Ammon's horn (tissue), 1 donor: ENCODE data around the gene MPZL2.

Source experiments
- DNase-seq: peaks from one replicate; pipeline ENCODE4 v3.0.0-alpha.2; 2016; ENCODE audit warnings: low spot score

Gene MPZL2

DNA sequence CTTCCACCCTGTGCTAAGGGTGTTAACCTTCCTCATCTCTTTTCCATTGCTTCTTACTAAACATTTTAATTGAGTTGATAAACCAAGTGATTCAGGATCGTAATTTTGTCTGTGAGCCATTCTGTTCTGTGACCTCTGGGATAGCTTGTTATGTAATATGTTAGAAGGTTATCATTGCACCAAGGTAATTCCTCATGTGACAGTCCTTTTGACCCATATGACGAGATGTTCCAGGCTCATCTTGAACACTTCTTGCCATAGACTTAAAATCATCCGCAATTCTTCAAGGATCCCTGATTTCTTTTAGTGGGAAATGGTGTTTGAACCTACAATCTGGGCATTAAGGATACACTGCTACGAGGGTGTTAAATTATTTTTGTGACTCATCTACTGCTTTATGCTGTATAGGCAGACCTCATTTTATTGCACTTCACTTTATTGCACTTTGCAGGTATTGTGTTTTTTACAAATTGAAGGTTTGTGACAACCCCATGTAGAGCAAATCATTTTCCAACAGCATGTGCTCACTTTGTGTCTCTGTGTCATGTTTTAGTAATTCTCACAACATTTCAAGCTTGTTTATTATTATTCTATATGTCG is 19.0 kb upstream of the MPZL2 start:
- no peak for DNase-seq

GRCh38 chr11:118282606-118283005 is 18.5 kb upstream of the MPZL2 start:
- DNase-seq, result no peak

DNA sequence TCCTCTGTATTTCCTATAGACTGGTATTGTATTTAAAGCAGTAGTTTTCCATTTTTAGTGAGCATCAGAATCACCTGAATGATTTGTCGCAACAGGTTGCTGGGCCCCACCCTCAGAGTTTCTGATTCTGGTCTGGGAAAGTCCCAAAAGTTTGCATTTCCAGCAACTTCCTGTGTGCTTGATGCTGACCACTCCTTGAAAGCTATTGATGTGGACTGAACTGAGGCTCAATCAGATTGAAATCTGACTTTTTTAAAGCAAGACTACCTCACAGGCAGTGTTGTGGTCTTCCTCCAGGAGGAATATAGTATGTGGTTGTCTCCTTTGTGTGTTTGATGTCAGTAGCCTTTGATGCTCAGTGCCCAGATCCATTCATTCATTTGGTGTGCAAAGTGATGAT is 17.2 kb upstream of the MPZL2 start:
- DNase-seq, result no peak

DNA sequence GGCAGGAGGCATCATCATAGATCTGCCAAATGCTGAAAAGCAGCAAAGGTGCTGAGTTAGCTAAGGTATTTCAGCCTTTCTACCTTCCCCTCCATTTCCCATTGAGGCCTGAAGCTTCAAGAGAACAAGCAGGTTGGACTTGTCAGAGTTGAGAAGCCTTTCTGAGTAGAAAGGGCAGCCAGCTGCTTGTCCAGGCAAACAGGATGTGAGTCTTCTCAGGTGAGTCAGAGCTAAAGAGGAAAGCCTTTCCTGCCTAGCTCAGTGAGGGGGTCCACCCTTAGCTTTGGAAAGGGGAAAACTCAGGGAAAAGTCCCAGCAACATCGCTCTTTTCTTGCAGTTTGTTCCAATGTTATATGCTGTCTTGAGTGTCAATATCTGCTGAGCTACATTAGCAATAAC is 13.2 kb upstream of the MPZL2 start:
- DNase-seq, result no peak

- no peak for DNase-seq
These were observed 12.3 kb upstream of the MPZL2 start for GRCh38 chr11:118276422-118276821.

- no peak for DNase-seq
These were observed 11.1 kb upstream of the MPZL2 start for GRCh38 chr11:118275176-118275575.

GRCh38 chr11:118274186-118274585 is 10.1 kb upstream of the MPZL2 start:
- no peak for DNase-seq

GRCh38 chr11:118272001-118272400 is 7.9 kb upstream of the MPZL2 start:
- DNase-seq, result no peak

DNA sequence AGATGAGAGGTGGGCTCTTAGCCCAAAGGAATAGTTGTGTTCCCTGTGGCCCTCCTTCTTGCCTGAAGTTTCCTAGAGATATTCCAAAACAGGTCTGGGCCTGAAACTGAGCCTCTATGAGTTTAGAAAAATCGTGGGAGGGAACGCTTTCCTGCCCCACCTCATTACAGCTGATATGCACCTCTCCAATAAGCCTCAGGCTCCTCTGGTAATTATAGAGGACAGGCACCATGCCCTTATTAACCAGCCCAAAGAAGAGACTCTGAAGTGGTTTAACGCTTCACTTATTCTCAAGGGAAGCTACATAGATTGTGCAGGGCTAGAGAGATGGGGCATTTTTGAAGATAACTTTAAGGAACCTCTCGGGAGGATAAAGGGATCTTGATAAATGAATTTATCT is 3.4 kb upstream of the MPZL2 start:
- DNase-seq, result no peak

DNA sequence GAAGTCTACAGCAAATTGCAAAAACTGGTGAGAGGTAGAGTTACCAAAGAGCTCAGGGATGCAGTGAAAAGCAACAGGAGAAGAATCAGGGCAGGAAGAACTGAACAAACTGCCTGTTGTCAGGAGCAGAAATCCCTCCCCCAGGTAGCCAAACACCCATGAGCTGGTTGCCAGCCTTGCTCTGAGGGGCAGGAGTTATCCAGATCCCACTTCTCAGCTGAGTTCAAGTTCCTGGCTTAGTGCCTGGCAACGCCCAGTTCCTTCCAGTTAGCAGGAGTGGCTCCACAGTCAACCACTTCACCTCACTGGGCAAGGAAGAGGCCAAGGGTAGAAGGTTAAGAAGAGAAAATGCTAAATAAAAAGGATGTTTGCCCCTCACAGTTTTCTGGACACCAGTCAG is 1.9 kb upstream of the MPZL2 start:
- DNase-seq, result no peak

DNA sequence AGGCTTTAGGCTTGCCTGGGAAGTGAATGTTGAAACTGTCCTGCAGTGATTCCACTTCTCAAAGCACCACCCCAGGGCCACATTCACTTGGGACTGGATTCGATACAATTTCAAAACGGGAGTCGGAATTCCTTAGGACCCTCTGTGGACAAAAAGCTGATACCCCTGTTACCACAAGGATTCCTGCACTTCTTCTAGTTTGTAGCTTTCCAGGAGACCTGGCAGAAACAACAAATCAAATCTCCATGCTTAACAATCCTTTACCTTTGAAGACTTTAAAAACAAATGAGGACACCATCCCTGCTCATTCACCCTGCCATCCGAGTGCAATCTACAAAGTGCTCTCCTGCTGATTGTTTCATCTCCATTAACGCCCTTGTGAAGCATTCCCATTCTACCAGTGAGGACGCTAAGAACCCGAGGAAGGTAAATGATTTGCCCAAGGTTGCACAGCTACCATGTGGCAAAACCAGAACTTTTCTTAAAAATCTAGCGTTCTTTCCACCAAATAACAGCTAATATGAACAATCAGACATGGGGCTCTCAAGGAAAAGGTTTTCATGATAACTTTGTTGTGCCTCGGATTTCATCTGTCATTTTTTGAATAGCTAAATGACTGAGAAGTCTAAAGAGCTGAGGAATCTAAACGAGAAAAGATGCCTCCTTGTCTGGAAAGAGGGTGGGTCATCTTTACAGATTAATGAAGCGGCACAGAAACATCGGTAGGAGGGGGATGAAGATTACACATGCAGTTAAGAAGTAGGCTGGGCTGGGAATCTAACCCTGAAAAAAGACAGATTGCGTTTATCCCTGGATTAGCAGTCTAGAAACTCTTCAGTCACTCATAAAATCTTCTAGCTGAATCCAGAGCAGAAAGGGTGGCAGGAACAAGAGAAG is 720 bp upstream of the MPZL2 start:
- DNase-seq, result no peak

DNA sequence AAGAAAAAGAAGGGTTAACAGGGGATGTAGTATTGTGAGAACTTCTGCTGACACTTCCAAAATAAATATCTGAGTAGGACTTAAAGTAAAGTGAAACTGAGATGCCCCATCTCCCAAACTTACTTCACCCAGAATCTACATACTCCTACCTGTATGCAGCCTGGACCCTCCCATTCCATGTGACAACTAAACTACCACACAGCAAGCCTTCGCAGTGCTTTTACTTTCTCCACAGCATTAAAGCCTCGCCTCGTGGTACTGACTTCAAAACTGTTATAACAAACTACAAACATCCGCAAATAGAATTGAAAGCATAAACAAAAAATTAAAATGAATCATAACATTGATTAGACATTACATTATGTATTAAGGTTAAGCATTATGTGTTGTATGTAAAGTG is 985 bp downstream of the MPZL2 start:
- DNase-seq, result no peak

DNA sequence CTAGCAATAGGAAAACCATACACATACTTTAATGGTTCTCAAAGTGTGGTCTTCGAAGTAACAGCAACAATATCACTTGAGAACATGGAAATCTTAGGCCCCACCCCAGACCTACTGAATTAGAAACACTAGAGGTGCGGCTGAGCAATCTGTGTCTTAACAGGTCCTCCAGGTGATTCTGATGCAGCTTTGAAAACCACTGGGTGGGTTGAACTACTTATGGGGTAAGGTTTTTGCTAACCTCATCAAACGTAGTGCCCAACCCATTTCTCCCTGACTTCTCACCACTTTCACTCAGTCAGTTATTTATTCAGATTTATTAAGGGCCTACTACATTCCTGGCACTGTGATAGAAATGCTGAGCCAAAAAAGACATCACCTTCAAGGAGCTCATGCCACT is 3.7 kb downstream of the MPZL2 start:
- no peak for DNase-seq

GRCh38 chr11:118259138-118259537 is 5.0 kb downstream of the MPZL2 start:
- DNase-seq, result no peak

DNA sequence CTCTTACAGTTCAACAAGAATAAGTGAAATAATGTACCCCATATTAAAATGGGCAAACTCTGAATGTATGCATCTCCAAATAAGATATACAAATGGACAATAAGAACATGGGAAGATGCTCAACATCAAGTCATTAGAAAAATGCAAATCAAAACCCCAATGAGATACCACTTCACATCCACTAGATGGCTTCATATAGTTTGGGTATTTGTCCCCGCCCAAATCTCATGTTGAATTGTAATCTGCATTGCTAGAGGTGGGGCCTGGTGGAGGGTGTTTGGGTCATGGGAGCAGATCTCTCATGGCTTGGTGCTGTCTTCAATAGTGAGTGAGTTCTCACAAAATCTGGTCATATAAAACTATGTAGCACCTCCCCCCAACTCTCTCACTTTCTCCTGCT is 5.7 kb downstream of the MPZL2 start:
- no peak for DNase-seq

DNA sequence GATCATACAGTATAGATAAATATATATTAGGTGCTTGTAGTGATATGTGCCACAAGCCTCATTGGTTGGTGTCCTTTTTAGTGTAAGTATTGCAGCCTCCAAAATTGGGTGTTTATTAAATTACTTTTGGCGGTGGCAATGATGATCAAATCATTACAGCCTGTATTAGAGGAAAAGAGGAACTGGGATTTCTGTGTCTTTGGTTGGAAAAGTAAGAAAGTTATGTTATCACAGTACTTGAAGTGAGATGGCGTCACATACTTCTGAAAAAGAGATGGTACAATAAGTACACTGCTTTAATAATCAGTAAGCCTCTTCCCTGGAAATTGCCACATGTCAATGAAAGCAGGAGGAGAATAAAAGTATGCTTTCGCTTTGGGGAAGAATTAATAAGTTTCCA is 11.4 kb downstream of the MPZL2 start:
- no peak for DNase-seq

DNA sequence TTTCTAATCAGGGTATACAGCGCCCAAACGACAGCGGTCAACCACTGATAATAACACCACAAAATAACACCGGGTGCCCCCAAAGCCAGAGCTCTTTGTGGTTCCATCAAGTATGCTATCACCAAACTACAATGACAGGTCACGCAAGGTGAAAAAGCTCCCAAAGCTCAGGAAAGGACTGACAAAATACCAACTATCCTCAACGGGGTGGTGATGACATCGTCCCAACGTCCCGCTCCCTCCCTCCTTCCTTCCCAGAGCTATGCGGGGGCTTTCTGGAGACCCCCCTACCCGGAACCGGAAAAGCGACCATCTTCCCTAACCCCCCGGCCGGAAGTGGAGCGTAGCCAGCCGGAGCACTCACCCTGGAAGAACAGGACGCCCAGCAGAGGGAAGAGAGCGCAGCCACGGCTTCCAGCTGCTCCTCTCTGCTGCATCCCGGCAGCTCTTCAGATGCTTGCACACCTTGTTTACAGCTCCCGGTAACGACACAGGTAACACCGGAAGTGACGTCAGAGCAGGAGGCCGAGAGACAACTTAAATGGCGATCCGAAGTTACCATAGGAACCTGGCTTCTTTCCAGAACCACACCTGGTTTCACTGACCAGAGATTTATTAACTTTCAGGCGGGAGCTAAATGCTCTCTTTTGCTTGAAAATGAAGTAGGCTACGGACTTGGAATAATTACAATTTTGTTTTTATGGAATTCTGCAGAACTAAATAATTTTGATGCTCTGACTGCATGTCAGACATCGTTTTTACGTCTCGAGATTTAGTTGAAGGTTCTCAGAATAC is 12.0 kb downstream of the MPZL2 start, which contains the start of gene MPZL3:
Gene MPZL3, minus strand, starts transcription at position 508 of the 795 bp plus-strand sequence. Its CDS starts 71 bp downstream, at position 437.
- DNase-seq, result peak; percentile 76

GRCh38 chr11:118247041-118247440 is 17.1 kb downstream of the MPZL2 start:
- no peak for DNase-seq

- DNase-seq, result no peak
These were observed 18.0 kb downstream of the MPZL2 start for GRCh38 chr11:118245936-118246562.

DNA sequence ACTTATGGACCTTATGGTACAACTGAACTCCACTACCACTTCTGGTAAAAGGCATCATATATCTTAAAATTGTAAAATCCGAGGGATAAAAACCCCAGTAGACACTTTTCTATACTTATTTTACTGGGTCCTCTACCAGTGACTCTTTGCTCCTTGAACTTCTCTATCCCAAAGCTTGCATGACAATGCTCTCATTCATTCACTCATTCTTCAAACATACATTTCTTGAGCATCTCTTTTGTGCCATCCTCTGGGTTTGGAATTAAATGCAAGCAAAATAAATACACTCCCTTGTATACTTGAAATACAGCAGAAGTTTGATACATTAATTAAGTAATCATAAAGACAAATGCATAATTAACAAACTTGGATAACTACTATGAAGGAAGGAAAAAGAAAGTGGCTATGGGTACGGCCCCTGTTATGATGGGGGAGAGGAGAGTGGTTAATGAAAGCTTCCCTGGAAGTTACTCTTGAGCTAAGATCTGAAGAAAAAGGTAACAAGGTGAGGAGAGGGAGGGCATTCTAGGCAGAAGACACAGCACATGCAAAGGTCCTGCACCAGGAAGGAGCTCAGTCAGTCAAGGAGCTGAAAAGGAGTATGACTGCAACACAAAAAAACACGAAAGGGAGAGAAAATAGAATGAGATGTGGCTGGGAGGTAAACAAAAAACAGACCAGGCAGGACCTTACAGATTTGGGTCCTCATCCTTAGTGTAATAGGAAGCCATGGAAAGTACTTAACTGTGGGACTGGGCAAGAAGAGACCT is 19.9 kb downstream of the MPZL2 start:
- DNase-seq, result no peak

DNA sequence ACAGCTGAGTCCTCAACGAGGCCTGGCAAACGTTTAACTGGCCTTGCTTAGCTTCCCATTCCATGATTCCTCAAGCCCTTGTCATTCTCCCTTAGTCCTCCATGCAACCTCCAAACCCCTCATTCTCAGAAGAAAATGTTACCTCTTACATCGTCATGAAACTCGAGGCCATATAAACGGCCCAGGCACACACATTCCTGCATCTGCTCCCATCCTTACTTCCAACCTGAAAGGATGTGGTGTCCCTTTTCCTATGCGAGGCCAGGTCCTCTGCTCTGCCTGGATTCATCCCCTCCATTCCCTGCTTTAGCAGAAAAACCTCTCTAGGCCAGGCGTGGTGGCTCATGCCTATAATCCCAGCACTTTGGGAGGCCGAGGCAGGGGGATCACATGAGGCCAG is 20.9 kb downstream of the MPZL2 start:
- DNase-seq, result no peak

- DNase-seq, result no peak
These were observed 22.4 kb downstream of the MPZL2 start for GRCh38 chr11:118241764-118242098.
